PFSK-1 (cell line): Measurements from ENCODE around the gene ACAD11.

Experiments used
- FOXP2 ChIP-seq: optimal IDR thresholded peaks from 2 replicates; pipeline ENCODE3; 2011; ENCODE audit warnings: borderline replicate concordance, control low read depth, inconsistent platforms; ENCODE audit not compliant: insufficient read depth; ENCODE audit errors: extremely low read length, extremely low read depth
- POLR2AphosphoS5 ChIP-seq: IDR thresholded peaks from 2 replicates; pipeline ENCODE4 v1.6.1; 2012; ENCODE audit warnings: low read depth, mild to moderate bottlenecking, control low read depth, low read length, moderate library complexity
- SIN3A ChIP-seq: IDR thresholded peaks from 2 replicates; pipeline ENCODE4 v1.6.1; 2012; ENCODE audit warnings: mild to moderate bottlenecking, low read length, moderate library complexity, borderline replicate concordance; ENCODE audit not compliant: insufficient read depth
- TAF1 ChIP-seq: IDR thresholded peaks from 2 replicates; pipeline ENCODE4 v1.6.1; 2012; ENCODE audit warnings: low read length, control low read depth, borderline replicate concordance; ENCODE audit not compliant: insufficient read depth
- TF ChIP-seq, protein P1 (sequence below), 2 experiments: IDR thresholded peaks; 2 replicates each; pipeline versions ENCODE4 v1.6.1 to v1.8.0; 2011 to 2012; ENCODE audit warnings: low read depth in 2 of 2, low read length in 2 of 2, control low read depth in 1 of 2, inconsistent platforms in 1 of 2, mild to moderate bottlenecking in 1 of 2, moderate library complexity in 1 of 2; ENCODE audit not compliant: insufficient read depth in 1 of 2

ACAD11 gene

DNA sequence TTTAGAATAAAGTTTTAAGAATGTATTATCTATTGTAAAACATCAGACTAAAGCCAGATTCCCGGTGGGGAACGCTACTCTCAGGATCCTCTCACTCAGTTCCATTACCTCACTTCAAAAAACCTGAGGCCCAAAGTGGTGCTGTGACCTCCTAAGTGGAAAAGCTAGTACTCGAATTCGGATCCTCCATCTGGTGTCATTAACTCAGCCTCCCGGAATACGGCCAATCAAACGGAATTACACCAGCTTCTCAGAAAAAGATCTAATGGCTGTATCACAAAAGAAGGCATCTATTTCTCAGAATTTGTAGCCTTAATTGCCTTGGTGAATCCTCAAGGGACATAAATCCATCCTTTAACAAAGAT lies 627 bp downstream of the ACAD11 start:
- TF ChIP-seq, protein P1, sequence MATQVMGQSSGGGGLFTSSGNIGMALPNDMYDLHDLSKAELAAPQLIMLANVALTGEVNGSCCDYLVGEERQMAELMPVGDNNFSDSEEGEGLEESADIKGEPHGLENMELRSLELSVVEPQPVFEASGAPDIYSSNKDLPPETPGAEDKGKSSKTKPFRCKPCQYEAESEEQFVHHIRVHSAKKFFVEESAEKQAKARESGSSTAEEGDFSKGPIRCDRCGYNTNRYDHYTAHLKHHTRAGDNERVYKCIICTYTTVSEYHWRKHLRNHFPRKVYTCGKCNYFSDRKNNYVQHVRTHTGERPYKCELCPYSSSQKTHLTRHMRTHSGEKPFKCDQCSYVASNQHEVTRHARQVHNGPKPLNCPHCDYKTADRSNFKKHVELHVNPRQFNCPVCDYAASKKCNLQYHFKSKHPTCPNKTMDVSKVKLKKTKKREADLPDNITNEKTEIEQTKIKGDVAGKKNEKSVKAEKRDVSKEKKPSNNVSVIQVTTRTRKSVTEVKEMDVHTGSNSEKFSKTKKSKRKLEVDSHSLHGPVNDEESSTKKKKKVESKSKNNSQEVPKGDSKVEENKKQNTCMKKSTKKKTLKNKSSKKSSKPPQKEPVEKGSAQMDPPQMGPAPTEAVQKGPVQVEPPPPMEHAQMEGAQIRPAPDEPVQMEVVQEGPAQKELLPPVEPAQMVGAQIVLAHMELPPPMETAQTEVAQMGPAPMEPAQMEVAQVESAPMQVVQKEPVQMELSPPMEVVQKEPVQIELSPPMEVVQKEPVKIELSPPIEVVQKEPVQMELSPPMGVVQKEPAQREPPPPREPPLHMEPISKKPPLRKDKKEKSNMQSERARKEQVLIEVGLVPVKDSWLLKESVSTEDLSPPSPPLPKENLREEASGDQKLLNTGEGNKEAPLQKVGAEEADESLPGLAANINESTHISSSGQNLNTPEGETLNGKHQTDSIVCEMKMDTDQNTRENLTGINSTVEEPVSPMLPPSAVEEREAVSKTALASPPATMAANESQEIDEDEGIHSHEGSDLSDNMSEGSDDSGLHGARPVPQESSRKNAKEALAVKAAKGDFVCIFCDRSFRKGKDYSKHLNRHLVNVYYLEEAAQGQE (IDR thresholded peaks at IDR 0.05; ENCODE audit: insufficient read depth in 1 of 2, low read depth in 2 of 2, low read length in 2 of 2), result no peak
- TF ChIP-seq FOXP2, result no peak
- TF ChIP-seq POLR2AphosphoS5, result no peak
- no peak for TF ChIP-seq SIN3A
- TF ChIP-seq TAF1, result no peak

DNA sequence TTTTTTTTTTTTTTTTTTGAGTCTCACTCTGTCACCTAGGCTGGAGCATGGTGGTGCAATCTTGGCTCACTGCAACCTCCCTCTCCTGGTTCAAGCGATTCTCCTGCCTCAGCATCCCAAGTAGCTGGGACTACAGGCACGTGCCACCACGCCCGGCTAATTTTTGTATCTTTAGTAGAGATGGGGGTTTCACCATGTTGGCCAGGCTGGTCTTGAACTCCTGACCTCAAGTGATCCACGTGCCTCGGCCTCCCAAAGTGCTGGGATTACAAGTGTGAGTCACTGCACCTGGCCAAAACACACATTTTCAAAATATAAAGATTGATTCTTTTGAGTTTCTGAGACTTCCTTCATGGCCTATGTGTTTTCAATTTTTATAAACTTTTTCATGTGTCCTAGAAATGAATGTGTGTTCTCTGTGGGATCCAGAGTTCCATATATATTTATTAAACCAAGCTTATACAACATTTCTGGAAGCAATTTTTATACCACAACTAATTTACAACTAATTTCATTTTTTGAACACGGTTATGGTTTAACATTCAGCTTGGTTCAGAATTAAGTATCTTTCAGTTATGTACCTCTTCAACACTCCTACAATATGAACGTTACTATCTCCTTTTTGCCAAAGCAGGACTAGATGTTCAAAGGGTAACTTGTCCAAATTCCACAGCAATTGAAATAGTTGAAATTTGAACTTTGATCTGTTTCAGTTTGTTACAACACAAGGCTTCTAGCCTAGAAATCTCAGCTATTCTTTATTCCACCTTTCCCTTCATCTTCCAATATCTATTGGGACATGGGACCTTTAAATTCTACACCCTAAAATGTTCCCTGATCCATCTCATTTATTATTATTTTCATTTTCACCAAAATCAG lies 1.5 kb downstream of the ACAD11 start:
- no peak for TF ChIP-seq POLR2AphosphoS5

DNA sequence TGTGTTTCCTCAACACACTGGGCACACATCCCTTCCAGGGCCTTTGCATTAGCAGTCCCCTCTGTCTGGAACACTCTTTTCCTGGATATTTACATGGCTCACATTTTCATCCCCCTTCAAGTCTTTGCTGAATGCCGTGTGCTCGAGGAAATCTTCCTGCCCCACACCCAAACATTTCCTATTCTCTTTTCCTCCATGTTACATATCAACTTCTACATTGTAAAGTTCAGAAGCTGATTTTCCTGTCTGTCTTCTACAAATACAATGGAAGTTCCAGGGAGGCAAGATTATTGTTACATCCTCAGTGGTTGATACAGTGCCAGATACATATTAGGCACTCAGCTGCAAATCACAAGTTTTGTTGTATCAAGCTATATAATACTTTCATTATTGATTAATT lies 4.1 kb downstream of the ACAD11 start:
- TF ChIP-seq FOXP2, result no peak
- TF ChIP-seq, protein P1 (IDR thresholded peaks at IDR 0.05; ENCODE audit: insufficient read depth in 1 of 2, low read depth in 2 of 2, low read length in 2 of 2), result no peak
- TF ChIP-seq POLR2AphosphoS5, result no peak
- TF ChIP-seq TAF1, result no peak
- TF ChIP-seq SIN3A, result no peak

DNA sequence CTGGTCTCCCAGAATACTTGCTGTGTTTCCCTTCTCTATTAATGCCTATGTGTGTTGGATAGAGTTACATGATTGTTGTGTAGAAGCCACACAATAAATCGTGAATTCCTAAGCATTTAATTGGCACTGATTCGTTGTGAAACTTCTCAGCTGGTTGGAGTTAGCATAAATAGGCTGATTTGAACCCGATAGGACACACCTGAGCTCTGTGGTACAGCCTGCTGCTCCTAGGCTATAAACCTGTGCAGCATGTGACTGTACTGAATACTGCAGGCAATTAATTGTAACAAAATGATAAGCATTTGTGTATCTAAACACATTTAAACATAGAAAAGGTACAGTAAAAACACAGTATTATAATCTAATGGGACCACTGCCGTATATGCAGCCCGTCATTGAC lies 4.9 kb downstream of the ACAD11 start:
- TF ChIP-seq TAF1 (no peak), POLR2AphosphoS5 (no peak), SIN3A (no peak), FOXP2 (no peak)
- TF ChIP-seq, protein P1 (IDR thresholded peaks at IDR 0.05; ENCODE audit: insufficient read depth in 1 of 2, low read depth in 2 of 2, low read length in 2 of 2), result no peak

DNA sequence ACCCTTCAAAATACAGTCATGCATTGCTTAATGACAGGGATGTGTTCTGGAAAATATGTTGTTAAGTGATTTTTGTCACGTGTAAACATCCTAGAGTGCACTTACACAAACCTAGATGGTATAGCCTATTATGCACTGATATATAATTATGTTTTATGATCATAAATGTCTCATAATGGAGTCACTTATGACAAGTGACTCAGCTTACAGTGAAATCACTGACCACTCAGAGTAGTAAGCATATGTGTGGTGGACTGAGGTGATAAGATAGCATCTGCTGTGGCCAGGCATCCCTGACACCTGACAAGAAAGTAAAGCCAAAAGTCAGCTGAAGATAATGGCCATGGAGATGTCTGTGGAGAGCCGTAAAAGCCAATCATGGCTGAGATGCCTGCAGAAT lies 5.4 kb downstream of the ACAD11 start:
- TF ChIP-seq TAF1, result no peak
- TF ChIP-seq, protein P1 (IDR thresholded peaks at IDR 0.05; ENCODE audit: insufficient read depth in 1 of 2, low read depth in 2 of 2, low read length in 2 of 2), result no peak
- TF ChIP-seq FOXP2, result no peak
- TF ChIP-seq POLR2AphosphoS5, result no peak
- no peak for TF ChIP-seq SIN3A
